GM21529 (cell line): ENCODE measurements around the gene XRCC6.
"Not testable (repeated sequence)": the region's sequence is repeated elsewhere in the genome, so short reads cannot be mapped to it uniquely, and the experiment has no call there.

ENCODE experiments used
- ATAC-seq: cut with Tn5 transposase; IDR thresholded peaks from one replicate; pipeline ENCODE4 v1.9.1; 2021; ENCODE audit not compliant: unreplicated experiment

Gene XRCC6

GRCh38 chr22:41598081-41598480, 23.0 kb upstream of the XRCC6 start:
- ATAC-seq, result no peak

GRCh38 chr22:41598891-41599635, 22.0 kb upstream of the XRCC6 start:
- no peak for ATAC-seq

DNA sequence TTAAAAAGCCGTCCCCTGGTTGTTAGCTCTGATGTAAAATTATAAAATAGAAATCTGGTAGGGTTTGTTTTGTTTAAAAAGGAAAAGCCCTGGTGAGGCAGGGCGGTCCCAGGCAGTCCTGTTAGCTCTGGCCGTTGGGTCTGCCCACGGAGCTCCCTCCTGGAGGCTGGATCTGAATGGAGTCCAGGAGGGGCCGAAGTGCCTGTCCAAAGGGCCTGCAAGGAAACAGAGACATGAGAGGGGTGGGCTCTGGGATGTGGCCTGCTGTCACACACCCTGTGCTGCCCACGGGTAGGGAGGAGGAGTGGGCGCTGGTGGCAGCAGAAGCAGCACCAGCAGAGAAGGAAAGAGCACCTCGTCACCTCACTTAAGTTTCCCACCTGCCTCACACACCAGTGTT, 20.1 kb upstream of the XRCC6 start:
- ATAC-seq, result no peak

- peak; percentile 62 for ATAC-seq
Observed at GRCh38 chr22:41603873-41604332, 17.2 kb upstream of the XRCC6 start.

- no peak for ATAC-seq
Observed at GRCh38 chr22:41608386-41608785, 12.7 kb upstream of the XRCC6 start.

DNA sequence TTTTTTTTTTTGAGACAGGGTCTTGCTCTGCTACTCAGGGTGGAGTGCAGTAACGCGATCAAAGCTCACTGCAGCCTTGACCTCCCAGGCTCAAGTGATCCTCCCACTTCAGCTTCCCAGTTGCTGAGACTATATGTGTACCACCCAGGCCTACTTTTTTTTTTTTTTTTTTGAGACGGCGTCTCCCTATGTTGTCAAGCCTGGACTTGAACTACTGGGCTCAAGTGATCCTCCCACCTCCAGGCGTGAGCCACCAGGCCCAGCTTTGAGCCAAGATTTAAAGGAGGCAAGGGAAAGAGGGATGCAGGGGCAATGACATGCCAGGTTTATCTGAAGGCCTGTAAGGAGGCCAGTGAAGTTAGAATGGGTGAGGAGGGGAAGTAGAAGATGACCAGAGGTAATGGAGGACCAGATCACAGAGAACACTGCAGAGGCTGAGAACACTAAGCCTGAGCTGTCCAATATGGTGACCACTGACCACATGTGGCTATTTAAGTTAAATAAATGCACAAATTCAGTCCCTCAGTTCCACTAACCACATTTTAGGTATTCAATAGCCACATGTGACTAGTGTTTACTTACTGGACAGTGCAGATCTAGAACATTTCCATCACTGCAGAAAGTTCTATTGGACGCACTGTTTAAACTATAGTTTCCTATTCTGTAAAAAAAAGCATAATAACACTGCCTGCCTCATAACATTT, 8.3 kb upstream of the XRCC6 start:
- ATAC-seq, result no peak

DNA sequence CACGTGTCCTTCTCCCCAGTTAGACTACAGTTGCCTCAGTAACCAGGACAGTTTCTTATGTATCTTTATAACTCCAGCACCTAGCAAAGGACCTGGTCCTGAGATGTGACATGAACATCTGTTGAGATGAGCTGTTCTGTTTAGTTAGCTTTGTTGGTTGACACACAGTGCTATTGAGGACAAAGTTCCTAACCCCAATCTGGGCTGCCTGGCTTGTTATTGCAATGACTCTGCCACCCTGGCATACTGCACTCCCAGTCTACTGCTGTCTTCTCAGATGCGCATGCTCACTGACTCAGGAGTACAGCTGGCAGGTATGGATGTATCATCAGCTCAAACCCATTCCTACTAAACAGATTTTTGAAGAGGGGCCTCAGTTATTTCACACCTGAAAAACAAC, 7.6 kb upstream of the XRCC6 start:
- ATAC-seq, result no peak

- no peak for ATAC-seq
Observed at GRCh38 chr22:41619979-41620588, 1.0 kb upstream of the XRCC6 start.

GRCh38 chr22:41620589-41621098, 451 bp upstream of the XRCC6 start, which contains the start of gene DESI1:
Gene DESI1 (minus strand): TSS chr22:41621043. CDS start chr22:41620839, 204 bp downstream.
- ATAC-seq, result peak; percentile 24

GRCh38 chr22:41621911-41622179, 750 bp downstream of the XRCC6 start:
- ATAC-seq, result no peak

DNA sequence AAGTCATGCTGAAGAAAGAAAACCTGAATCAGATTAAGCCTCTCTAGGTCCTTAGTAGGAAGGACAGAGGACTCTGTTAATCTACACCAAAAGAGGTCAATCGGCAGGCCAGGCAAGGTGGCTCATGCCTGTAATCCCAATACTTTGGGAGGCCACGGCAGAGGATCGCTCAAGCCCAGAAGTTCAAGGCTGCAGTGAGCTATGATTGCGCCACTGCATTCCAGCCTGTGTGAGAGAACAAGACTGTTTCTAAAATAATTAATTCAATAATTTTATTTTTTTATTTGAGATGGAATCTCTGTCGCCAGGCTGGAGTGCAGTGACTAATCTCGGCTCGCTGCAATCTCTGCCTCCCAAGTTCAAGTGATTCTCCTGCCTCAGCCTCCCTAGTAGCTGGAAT, 4.5 kb downstream of the XRCC6 start:
- no peak for ATAC-seq

DNA sequence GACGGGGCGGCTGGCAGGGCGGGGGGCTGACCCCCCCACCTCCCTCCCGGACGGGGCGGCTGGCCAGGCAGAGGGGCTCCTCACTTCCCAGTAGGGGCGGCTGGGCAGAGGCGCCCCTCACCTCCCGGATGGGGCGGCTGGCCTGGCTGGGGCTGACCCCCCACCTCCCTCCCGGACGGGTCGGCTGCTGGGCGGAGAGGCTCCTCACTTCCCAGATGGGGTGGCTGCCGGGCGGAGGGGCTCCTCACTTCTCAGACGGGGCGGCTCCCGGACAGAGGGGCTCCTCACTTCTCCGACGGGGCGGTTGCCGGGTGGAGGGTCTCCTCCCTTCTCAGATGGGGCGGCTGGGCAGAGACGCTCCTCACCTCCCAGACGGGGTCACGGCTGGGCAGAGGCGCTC, 10.0 kb downstream of the XRCC6 start:
- ATAC-seq, result not testable (repeated sequence)

GRCh38 chr22:41631615-41632014, 10.5 kb downstream of the XRCC6 start:
- ATAC-seq, result not testable (repeated sequence)

DNA sequence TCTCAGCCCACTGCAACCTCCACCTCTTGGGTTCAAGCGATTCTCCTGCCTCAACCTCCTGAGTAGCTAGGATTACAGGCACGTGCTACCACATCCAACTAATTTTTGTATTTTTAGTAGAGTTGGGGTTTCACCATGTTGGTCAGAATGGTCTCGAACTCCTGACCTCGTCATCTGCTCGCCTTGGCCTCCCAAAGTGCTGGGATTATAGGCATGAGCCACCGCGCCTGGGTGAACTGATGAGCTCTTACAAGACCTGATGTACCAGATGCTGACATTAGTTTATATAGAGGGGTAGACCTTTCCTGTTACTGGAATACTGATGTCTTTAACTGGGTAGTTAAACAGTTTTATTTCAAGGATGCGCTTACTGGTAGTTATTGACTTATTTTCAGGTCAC, 13.5 kb downstream of the XRCC6 start:
- not testable (repeated sequence) for ATAC-seq

DNA sequence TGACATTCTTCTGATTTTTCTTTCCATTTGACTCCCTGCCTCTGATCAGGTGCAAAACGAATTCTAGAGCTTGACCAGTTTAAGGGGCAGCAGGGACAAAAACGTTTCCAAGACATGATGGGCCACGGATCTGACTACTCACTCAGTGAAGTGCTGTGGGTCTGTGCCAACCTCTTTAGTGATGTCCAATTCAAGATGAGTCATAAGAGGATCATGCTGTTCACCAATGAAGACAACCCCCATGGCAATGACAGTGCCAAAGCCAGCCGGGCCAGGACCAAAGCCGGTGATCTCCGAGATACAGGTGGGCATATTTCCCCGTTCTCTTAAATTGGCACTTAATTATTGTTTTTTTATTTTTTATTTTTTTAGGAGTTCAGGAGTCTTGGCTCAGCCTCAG, 15.4 kb downstream of the XRCC6 start:
- no peak for ATAC-seq

- ATAC-seq, result not testable (repeated sequence)
Observed at GRCh38 chr22:41637623-41638022, 16.5 kb downstream of the XRCC6 start.

- ATAC-seq, result no peak
Observed at GRCh38 chr22:41638124-41638523, 17.0 kb downstream of the XRCC6 start.

DNA sequence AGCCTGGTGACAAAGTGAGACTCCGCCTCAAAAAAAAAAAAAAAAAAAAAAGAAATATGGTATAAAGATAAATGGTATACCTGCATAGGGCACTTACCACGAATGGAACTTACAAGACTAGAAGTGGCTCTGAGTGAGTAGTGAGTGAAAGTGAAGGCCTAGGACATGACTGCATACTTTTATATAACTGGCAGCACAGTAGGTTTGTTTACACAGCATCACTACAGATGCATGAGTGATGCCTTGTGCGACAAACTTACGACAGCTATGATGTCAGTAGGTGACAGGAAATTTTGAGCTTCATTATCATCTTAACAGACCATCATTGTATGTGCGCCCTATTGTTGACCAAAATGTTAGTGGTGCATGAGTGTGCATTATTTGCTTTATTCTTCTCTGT, 17.7 kb downstream of the XRCC6 start:
- ATAC-seq, result no peak

GRCh38 chr22:41641854-41642253, 20.8 kb downstream of the XRCC6 start:
- ATAC-seq, result no peak

- ATAC-seq, result no peak
Observed at GRCh38 chr22:41642331-41643110, 21.4 kb downstream of the XRCC6 start.

DNA sequence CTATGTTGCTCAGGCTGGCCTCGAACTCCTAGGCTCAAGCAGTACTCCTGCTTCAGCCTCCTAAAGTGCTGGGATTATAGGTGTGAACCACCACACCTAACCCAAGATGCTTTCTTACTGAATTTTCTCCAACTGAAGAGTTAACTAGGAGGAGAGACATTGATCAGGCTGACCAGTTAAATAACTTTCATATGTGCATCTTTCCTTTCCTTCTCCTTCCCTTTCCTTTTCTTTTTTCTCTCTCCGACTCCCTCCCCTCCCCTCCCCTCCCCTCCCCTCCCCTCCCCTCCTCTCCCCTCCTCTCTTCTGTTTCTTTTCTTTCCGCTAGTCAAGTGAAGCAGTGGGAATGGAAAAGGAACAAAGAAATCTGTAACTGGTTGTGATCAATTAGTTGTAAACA, 26.7 kb downstream of the XRCC6 start:
- no peak for ATAC-seq
